Measurements from ENCODE around the gene SLC44A2.

SLC44A2 gene
- long read RNA-seq, transcript SLC44A2-202 (22 exons, 3,301 nt) = major isoform, 169 of 199 reads
- long read RNA-seq, partial matches to known transcripts = 15 of 199 reads
- long read RNA-seq, other reads (novel, unspliced or antisense) = 15 of 199 reads

DNA sequence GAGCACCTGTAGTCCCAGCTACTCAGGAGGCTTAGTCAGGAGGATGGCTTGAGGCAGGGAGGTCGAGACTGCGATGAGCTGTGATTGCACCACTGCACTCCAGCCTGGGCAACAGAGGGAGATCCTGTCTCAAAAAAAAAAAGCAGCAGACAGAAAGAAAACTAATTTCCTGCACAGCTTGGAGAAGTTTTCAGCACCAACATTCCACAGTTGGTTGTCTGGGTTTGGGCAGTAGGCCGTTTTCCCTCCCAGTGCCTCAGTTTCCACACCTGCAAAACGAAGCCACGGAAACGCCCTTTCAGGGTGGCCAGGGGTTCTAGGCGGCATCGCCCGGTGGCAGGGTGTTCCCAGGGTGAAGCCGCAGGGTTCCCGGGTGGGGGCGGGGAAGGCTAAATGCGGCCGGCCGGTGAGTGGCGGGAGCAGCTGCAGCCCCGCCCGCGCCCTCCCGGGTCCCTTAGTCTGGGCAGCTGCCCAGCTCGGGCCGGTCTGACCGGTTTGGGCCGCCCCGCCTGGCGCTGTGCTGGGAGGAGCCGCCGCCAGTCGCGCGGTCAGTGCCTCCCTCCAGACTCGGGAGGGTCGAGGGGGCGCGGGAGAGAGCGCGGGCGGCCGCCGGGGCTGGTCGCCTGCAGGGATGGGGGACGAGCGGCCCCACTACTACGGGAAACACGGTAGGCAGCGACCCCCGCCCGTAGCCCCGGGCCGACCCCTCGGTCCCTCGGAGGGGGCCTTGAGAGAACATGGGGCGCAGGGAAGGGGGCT lies at the start of gene SLC44A2:
TSS of gene SLC44A2 (plus strand) at position 551 of the 759 bp plus-strand sequence. CDS start at position 632, 81 bp downstream.
- Histone ChIP-seq H3K4me3 (replicated peaks; ENCODE audit: insufficient read depth, low read length) (no peak within 1 kb of the TSS), H3K27me3 (ENCODE audit: insufficient read depth, poor library complexity, severe bottlenecking) (no peaks in the 10 kb centered on the region), H3K27ac (replicated peaks) (no peak within 1 kb of the TSS)
- no peak for DNase-seq (ENCODE audit: low read depth in 1 of 2, low spot score in 1 of 2)
- no peak for TF ChIP-seq POLR2AphosphoS5 (IDR thresholded peaks at IDR 0.05; ENCODE audit: low read depth)
- no peak for TF ChIP-seq SPI1 (IDR thresholded peaks at IDR 0.05; ENCODE audit: borderline replicate concordance, low read depth)
- TF ChIP-seq, protein P1, sequence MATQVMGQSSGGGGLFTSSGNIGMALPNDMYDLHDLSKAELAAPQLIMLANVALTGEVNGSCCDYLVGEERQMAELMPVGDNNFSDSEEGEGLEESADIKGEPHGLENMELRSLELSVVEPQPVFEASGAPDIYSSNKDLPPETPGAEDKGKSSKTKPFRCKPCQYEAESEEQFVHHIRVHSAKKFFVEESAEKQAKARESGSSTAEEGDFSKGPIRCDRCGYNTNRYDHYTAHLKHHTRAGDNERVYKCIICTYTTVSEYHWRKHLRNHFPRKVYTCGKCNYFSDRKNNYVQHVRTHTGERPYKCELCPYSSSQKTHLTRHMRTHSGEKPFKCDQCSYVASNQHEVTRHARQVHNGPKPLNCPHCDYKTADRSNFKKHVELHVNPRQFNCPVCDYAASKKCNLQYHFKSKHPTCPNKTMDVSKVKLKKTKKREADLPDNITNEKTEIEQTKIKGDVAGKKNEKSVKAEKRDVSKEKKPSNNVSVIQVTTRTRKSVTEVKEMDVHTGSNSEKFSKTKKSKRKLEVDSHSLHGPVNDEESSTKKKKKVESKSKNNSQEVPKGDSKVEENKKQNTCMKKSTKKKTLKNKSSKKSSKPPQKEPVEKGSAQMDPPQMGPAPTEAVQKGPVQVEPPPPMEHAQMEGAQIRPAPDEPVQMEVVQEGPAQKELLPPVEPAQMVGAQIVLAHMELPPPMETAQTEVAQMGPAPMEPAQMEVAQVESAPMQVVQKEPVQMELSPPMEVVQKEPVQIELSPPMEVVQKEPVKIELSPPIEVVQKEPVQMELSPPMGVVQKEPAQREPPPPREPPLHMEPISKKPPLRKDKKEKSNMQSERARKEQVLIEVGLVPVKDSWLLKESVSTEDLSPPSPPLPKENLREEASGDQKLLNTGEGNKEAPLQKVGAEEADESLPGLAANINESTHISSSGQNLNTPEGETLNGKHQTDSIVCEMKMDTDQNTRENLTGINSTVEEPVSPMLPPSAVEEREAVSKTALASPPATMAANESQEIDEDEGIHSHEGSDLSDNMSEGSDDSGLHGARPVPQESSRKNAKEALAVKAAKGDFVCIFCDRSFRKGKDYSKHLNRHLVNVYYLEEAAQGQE (IDR thresholded peaks at IDR 0.05; ENCODE audit: insufficient replicate concordance, low read depth) = no peak
- TF ChIP-seq GABPA (IDR thresholded peaks at IDR 0.05; ENCODE audit: low read depth) = no peak
- TF ChIP-seq, protein P2, sequence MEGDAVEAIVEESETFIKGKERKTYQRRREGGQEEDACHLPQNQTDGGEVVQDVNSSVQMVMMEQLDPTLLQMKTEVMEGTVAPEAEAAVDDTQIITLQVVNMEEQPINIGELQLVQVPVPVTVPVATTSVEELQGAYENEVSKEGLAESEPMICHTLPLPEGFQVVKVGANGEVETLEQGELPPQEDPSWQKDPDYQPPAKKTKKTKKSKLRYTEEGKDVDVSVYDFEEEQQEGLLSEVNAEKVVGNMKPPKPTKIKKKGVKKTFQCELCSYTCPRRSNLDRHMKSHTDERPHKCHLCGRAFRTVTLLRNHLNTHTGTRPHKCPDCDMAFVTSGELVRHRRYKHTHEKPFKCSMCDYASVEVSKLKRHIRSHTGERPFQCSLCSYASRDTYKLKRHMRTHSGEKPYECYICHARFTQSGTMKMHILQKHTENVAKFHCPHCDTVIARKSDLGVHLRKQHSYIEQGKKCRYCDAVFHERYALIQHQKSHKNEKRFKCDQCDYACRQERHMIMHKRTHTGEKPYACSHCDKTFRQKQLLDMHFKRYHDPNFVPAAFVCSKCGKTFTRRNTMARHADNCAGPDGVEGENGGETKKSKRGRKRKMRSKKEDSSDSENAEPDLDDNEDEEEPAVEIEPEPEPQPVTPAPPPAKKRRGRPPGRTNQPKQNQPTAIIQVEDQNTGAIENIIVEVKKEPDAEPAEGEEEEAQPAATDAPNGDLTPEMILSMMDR (IDR thresholded peaks at IDR 0.05; ENCODE audit: insufficient read depth, low read length) = no peak

DNA sequence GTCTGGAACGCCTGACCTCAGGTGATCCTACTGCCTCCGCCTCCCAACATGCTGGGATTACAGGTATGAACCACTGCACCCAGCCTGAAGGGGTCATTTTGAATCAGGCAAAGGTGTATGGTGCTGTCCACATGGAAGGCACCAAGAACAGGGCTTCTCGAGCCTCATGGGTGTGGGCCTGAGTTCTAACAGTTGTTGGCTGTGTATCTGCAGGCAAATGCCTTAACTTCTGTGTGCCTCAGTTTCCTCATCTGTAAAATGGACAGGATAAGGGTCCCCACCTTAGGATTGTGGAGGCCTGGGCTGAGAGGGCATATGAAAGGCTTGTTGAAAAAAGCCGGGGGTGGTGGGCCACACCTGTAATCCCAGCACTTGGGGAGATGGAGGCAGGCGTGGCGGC lies 47.4 kb upstream of the SLC44A2 start:
- TF ChIP-seq POLR2AphosphoS5 (IDR thresholded peaks at IDR 0.05; ENCODE audit: low read depth) (no peak), GABPA (IDR thresholded peaks at IDR 0.05; ENCODE audit: low read depth) (no peak), SPI1 (IDR thresholded peaks at IDR 0.05; ENCODE audit: borderline replicate concordance, low read depth) (no peak)
- TF ChIP-seq, protein P2 (IDR thresholded peaks at IDR 0.05; ENCODE audit: insufficient read depth, low read length) = no peak
- TF ChIP-seq, protein P1 (IDR thresholded peaks at IDR 0.05; ENCODE audit: insufficient replicate concordance, low read depth) = no peak
- H3K27me3 ChIP-seq (ENCODE audit: insufficient read depth, poor library complexity, severe bottlenecking) = no peaks in the 10 kb centered on the region
- no peak overlapping the region for H3K27ac ChIP-seq (replicated peaks)
- DNase-seq (ENCODE audit: low read depth in 1 of 2, low spot score in 1 of 2) = no peak
- no peak overlapping the region for H3K4me3 ChIP-seq (replicated peaks; ENCODE audit: insufficient read depth, low read length)

DNA sequence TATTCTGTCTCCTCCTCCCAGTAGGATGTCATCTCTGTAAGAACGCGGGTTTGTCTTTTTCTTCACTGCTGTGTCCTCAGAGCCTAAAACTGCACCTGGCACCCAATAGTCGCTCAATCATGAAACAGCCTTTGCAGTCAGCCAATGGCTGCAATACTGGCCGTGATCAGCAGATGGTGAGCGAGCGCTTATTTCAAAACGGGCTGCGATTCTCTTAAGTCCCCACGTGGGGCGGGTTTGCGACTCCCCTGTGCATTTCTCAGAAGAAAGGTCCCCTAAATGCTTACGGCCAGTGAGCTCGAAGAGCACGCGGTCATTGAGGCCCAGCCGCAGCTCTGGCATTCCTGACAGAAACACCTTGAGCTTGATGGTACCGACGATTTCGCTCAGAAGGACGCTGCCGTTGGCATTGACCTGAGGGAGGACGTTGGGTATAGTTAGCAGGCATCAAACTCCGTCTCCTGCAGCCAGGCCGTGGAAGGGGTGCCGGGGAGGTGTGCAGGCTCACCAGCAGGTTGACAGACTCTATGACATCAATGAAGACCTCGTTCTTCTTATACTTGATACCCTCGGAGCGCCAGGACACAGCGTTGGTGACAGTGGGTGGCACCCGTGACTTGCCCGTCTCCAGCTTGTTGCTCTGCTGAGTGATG lies 44.2 kb upstream of the SLC44A2 start:
- no peak for TF ChIP-seq SPI1 (IDR thresholded peaks at IDR 0.05; ENCODE audit: borderline replicate concordance, low read depth)
- TF ChIP-seq, protein P2 (IDR thresholded peaks at IDR 0.05; ENCODE audit: insufficient read depth, low read length) = peak; percentile 99
- DNase-seq (ENCODE audit: low read depth in 1 of 2, low spot score in 1 of 2) = peak in 1 of 2 experiments; percentile 90
- H3K27ac ChIP-seq (replicated peaks) = no peak overlapping the region
- no peak overlapping the region for H3K4me3 ChIP-seq (replicated peaks; ENCODE audit: insufficient read depth, low read length)
- H3K27me3 ChIP-seq (ENCODE audit: insufficient read depth, poor library complexity, severe bottlenecking) = no peaks in the 10 kb centered on the region

Data from HL-60 (cell line).